Neutrophil (primary cell): Measurements from ENCODE around the gene CCDC24.

Source experiments
- H3K27ac ChIP-seq: fragments of 200-600 bp; sonication (generic); 2 replicates; pipeline ENCODE4 v1.5.1; 2016; ENCODE audit warnings: mild to moderate bottlenecking, moderate library complexity
- H3K27me3 ChIP-seq: fragments of 200-600 bp; sonication (generic); 2 replicates; pipeline ENCODE4 v1.6.0; 2016; ENCODE audit warnings: mild to moderate bottlenecking
- H3K36me3 ChIP-seq: fragments of 200-600 bp; sonication (generic); 2 replicates; pipeline ENCODE4 v1.5.1; 2017
- H3K4me1 ChIP-seq, 2 experiments: fragments of 200-600 bp in 1 of 2; sonication (generic) in 1 of 2; 1 replicate in 1 of 2; 2 replicates in 1 of 2; pipeline versions ENCODE4 v1.5.1 to v1.6.1; 2013 to 2016; ENCODE audit warnings: low read depth in 1 of 2, low read length in 1 of 2, mild to moderate bottlenecking in 1 of 2, moderate library complexity in 1 of 2; ENCODE audit not compliant: control insufficient read depth in 1 of 2, insufficient read depth in 1 of 2
- H3K4me3 ChIP-seq, 2 experiments: fragments of 200-600 bp in 1 of 2; sonication (generic) in 1 of 2; 1 replicate in 1 of 2; 2 replicates in 1 of 2; pipeline ENCODE4 v1.5.1; 2013 to 2016; ENCODE audit warnings: low read depth in 1 of 2, low read length in 1 of 2, mild to moderate bottlenecking in 1 of 2, moderate library complexity in 1 of 2
- H3K9me3 ChIP-seq: fragments of 200-600 bp; sonication (generic); 2 replicates; pipeline ENCODE4 v1.5.1; 2016
- TF ChIP-seq, protein P1 (sequence below): fragments of 200-600 bp; sonication (generic); IDR thresholded peaks from 2 replicates; pipeline ENCODE4 v1.5.1; 2016; ENCODE audit warnings: antibody characterized with exemption

The CCDC24 gene

DNA sequence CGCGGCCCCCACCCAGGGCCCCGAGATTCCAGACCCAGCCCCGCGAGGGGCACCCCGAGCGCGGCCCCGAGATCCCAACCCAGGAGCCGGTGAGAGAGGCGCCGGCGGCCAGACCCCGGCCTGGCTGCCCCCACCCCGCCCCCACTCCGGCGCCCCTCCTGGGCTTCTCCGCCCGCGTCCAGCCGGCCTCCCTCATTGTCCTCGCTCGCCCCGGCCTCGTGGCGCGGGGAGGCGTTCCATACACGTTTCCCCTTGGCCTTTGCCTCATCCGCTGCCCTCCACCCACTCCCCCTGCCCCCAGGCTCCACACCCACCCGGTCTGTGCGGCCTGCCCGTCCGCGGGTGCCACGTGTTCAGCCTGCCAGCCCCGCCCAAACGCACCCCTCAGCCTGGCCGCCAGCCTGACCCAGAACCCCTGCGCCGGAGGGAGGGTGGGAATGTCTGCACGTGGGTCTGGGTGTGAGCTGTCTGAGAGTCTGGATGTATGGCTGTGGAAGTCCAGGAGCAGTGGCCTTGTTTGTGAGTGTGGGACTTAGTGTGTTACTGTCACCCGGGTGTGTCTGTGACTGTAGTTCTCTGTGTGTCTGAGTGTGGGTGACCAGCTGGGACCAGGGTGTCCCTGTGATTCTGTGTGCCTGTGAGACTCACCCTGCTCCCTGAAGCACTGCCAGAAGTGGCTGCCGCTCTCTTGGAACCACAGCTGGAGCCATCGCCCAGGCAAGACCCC, 11.7 kb upstream of the CCDC24 start:
- no peaks in the 10 kb centered on the region for H3K9me3 ChIP-seq
- no peak overlapping the region for H3K27ac ChIP-seq
- peak overlapping the region; percentile 26 to 64 for H3K4me3 ChIP-seq
- H3K36me3 ChIP-seq: peaks cover 30% of the 10 kb centered on the region
- H3K27me3 ChIP-seq: peaks cover 13% of the 10 kb centered on the region
- H3K4me1 ChIP-seq: peaks cover 76 to 79% of the 10 kb centered on the region in 2 experiments
- TF ChIP-seq, protein P1, sequence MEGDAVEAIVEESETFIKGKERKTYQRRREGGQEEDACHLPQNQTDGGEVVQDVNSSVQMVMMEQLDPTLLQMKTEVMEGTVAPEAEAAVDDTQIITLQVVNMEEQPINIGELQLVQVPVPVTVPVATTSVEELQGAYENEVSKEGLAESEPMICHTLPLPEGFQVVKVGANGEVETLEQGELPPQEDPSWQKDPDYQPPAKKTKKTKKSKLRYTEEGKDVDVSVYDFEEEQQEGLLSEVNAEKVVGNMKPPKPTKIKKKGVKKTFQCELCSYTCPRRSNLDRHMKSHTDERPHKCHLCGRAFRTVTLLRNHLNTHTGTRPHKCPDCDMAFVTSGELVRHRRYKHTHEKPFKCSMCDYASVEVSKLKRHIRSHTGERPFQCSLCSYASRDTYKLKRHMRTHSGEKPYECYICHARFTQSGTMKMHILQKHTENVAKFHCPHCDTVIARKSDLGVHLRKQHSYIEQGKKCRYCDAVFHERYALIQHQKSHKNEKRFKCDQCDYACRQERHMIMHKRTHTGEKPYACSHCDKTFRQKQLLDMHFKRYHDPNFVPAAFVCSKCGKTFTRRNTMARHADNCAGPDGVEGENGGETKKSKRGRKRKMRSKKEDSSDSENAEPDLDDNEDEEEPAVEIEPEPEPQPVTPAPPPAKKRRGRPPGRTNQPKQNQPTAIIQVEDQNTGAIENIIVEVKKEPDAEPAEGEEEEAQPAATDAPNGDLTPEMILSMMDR: no peak

DNA sequence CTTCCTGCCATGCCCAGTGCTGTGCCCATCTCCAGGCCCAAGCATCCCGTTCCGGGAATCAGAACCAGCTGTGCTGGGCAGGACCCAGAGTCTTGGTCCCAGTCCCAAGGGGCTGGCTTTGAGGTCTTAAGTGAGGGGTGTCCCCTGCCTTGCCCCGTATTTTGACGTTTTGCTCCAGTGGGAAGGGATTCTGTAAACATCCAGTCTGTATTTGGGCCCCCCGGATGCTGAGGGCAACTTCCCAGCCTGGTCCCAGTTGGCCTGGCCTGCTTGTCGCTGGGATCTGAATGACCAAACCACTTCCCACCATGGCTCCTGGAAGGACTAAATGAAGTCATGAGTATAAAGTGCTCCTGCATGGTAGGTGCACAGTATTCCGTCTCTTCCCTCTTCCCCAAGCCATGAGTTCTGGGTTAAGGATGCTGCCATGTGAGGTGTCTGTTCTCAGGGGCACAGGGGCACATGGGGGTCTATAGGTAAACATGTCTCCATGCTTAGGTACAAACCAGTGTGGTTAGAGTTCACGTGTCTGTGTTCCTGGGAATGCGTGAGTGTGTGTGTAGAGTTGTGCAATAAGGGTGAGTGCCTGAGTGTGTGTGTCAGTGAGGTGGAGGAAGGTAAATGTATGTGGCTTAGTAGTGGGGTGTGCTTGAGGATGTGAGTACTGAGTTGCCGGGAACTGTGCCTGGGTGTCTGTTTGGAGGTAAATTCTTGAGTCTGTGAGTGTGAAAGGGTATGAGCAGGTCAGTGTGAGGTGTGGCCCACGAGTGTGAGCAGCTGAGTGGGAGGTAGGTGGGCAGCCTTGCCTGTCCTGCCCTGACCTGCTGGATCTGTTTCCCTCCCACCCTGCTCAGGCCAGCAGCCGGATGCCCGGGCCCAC, 10.9 kb upstream of the CCDC24 start:
- peaks cover 13% of the 10 kb centered on the region for H3K27me3 ChIP-seq
- H3K27ac ChIP-seq: peak overlapping the region; percentile 2
- peak overlapping the region in 1 of 2 experiments; percentile 64 for H3K4me3 ChIP-seq
- H3K36me3 ChIP-seq: peaks cover 30% of the 10 kb centered on the region
- peaks cover 76 to 78% of the 10 kb centered on the region in 2 experiments for H3K4me1 ChIP-seq
- H3K9me3 ChIP-seq: no peaks in the 10 kb centered on the region
- TF ChIP-seq, protein P1: no peak

GRCh38 chr1:43981135-43981491, 10.3 kb upstream of the CCDC24 start:
- H3K36me3 ChIP-seq: peaks cover 26% of the 10 kb centered on the region
- H3K4me1 ChIP-seq: peaks cover 71% of the 10 kb centered on the region in 2 experiments
- no peak overlapping the region for H3K4me3 ChIP-seq
- no peaks in the 10 kb centered on the region for H3K9me3 ChIP-seq
- H3K27me3 ChIP-seq: peaks cover 13% of the 10 kb centered on the region
- TF ChIP-seq, protein P1: no peak
- no peak overlapping the region for H3K27ac ChIP-seq

DNA sequence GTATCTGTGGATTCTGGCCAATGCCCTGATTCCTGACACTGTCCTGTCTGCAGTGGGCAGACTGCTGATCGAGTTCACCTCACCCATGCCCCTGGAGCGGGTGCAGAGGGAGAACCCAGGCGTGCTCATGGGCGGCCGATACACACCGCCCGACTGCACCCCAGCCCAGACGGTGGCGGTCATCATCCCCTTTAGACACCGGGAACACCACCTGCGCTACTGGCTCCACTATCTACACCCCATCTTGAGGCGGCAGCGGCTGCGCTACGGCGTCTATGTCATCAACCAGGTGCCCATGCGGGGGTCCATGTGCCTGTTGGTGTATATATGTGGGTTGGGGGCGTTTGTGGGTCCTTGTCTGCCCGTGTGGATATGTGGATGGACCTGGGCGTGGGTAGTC, 9.8 kb upstream of the CCDC24 start:
- Histone ChIP-seq H3K4me1 (peaks cover 66% of the 10 kb centered on the region in 2 experiments), H3K9me3 (no peaks in the 10 kb centered on the region), H3K36me3 (peaks cover 21% of the 10 kb centered on the region), H3K27me3 (peaks cover 13% of the 10 kb centered on the region), H3K27ac (no peak overlapping the region), H3K4me3 (no peak overlapping the region)
- TF ChIP-seq, protein P1: no peak

GRCh38 chr1:43982241-43982640, 9.2 kb upstream of the CCDC24 start:
- TF ChIP-seq, protein P1: no peak
- Histone ChIP-seq H3K4me3 (peak overlapping the region; percentile 31 to 45), H3K27me3 (peaks cover 13% of the 10 kb centered on the region), H3K27ac (peak overlapping the region; percentile 85), H3K36me3 (peaks cover 15% of the 10 kb centered on the region), H3K9me3 (no peaks in the 10 kb centered on the region), H3K4me1 (peaks cover 60% of the 10 kb centered on the region in 2 experiments)
